ENCODE results near the gene GAPDHS.

GAPDHS gene

GRCh38 chr19:35516310-35516709 lies 16.9 kb upstream of the GAPDHS start:
- peaks cover 5% of the 10 kb centered on the region for H3K27me3 ChIP-seq (replicated peaks)
- no peak overlapping the region for H3K4me3 ChIP-seq (ENCODE audit: low read depth, low read length)
- in situ Hi-C loops (cut with HindIII; ENCODE audit: low pct_ligation_motif_present, low sequenced_read_pairs): no loop called here
- no peaks in the 10 kb centered on the region for H3K36me3 ChIP-seq (replicated peaks)
- H3K27ac ChIP-seq: no peak overlapping the region
- TF ChIP-seq CTCF (IDR thresholded peaks at IDR 0.05; ENCODE audit: low read depth, low read length, missing control alignments): no peak
- no peak for DNase-seq

- DNase-seq: no peak
- no peak overlapping the region for H3K27ac ChIP-seq
Observed at GRCh38 chr19:35517342-35517741, 15.9 kb upstream of the GAPDHS start.

GRCh38 chr19:35518313-35518712 lies 14.9 kb upstream of the GAPDHS start:
- TF ChIP-seq CTCF (IDR thresholded peaks at IDR 0.05; ENCODE audit: low read depth, low read length, missing control alignments): no peak
- in situ Hi-C loops (cut with HindIII; ENCODE audit: low pct_ligation_motif_present, low sequenced_read_pairs): no loop called here
- Histone ChIP-seq H3K4me3 (ENCODE audit: low read depth, low read length) (no peak overlapping the region), H3K27ac (peak overlapping the region; percentile 55), H3K36me3 (replicated peaks) (no peaks in the 10 kb centered on the region), H3K27me3 (replicated peaks) (peaks cover 2% of the 10 kb centered on the region)
- DNase-seq: peak; percentile 94

More at GRCh38 chr19:35517342-35517741, 15.9 kb upstream of the GAPDHS start:
- H3K27me3 ChIP-seq (replicated peaks): peaks cover 2% of the 10 kb centered on the region
- H3K36me3 ChIP-seq (replicated peaks): no peaks in the 10 kb centered on the region
- in situ Hi-C loops (cut with HindIII; ENCODE audit: low pct_ligation_motif_present, low sequenced_read_pairs): no loop called here
- no peak overlapping the region for H3K4me3 ChIP-seq (ENCODE audit: low read depth, low read length)
- TF ChIP-seq CTCF (IDR thresholded peaks at IDR 0.05; ENCODE audit: low read depth, low read length, missing control alignments): no peak

- Histone ChIP-seq H3K4me3 (ENCODE audit: low read depth, low read length) (no peak overlapping the region), H3K27ac (no peak overlapping the region), H3K36me3 (replicated peaks) (no peaks in the 10 kb centered on the region), H3K27me3 (replicated peaks) (no peaks in the 10 kb centered on the region)
- no peak for DNase-seq
- TF ChIP-seq CTCF (IDR thresholded peaks at IDR 0.05; ENCODE audit: low read depth, low read length, missing control alignments): no peak
- in situ Hi-C loops (cut with HindIII; ENCODE audit: low pct_ligation_motif_present, low sequenced_read_pairs): no loop called here
Observed at GRCh38 chr19:35519291-35519690, 14.0 kb upstream of the GAPDHS start.

GRCh38 chr19:35521124-35521743 lies 12.0 kb upstream of the GAPDHS start:
- no peak for TF ChIP-seq CTCF (IDR thresholded peaks at IDR 0.05; ENCODE audit: low read depth, low read length, missing control alignments)
- H3K27me3 ChIP-seq (replicated peaks): no peaks in the 10 kb centered on the region
- H3K27ac ChIP-seq: no peak overlapping the region
- H3K4me3 ChIP-seq (ENCODE audit: low read depth, low read length): no peak overlapping the region
- no peak for DNase-seq
- in situ Hi-C loops (cut with HindIII; ENCODE audit: low pct_ligation_motif_present, low sequenced_read_pairs): no loop called here
- no peaks in the 10 kb centered on the region for H3K36me3 ChIP-seq (replicated peaks)

- in situ Hi-C loops (cut with HindIII; ENCODE audit: low pct_ligation_motif_present, low sequenced_read_pairs): no loop called here
- no peak overlapping the region for H3K4me3 ChIP-seq (ENCODE audit: low read depth, low read length)
- H3K27me3 ChIP-seq (replicated peaks): no peaks in the 10 kb centered on the region
- no peak for TF ChIP-seq CTCF (IDR thresholded peaks at IDR 0.05; ENCODE audit: low read depth, low read length, missing control alignments)
- no peaks in the 10 kb centered on the region for H3K36me3 ChIP-seq (replicated peaks)
- H3K27ac ChIP-seq: no peak overlapping the region
- no peak for DNase-seq
Observed at GRCh38 chr19:35522745-35523327, 10.4 kb upstream of the GAPDHS start.

All from brain microvascular endothelial cell (primary cell).